Hepatocyte (in vitro differentiated cells): ENCODE data around the gene SORCS2. TPM values are rescaled to one million over a fixed set of nuclear protein-coding genes. Genes with fewer than 3 reads are reported as not detected.

ENCODE experiments used
- DNase-seq: peaks from one replicate; pipeline ENCODE4 v3.0.0-alpha.2; 2016; ENCODE audit warnings: low spot score
- H2AFZ ChIP-seq: fragments of 200-600 bp; sonication (generic); 2 replicates; pipeline ENCODE4 v1.6.0; 2016; ENCODE audit warnings: antibody characterized with exemption, mild to moderate bottlenecking
- H3K27ac ChIP-seq: fragments of 200-600 bp; sonication (generic); 2 replicates; pipeline ENCODE4 v1.5.1; 2016; ENCODE audit warnings: mild to moderate bottlenecking
- H3K27me3 ChIP-seq: fragments of 200-600 bp; sonication (generic); 2 replicates; pipeline ENCODE4 v1.6.1; 2016
- H3K36me3 ChIP-seq: fragments of 200-600 bp; sonication (generic); replicated peaks from 2 replicates; pipeline ENCODE4 v1.5.1; 2016; ENCODE audit warnings: low read depth; ENCODE audit not compliant: insufficient read depth
- H3K4me1 ChIP-seq: fragments of 200-600 bp; sonication (generic); 2 replicates; pipeline ENCODE4 v1.5.1; 2016; ENCODE audit warnings: mild to moderate bottlenecking, moderate library complexity; ENCODE audit not compliant: insufficient read depth
- H3K4me2 ChIP-seq: fragments of 200-600 bp; sonication (generic); 2 replicates; pipeline ENCODE4 v1.6.0; 2016
- H3K4me3 ChIP-seq: fragments of 200-600 bp; sonication (generic); 2 replicates; pipeline ENCODE4 v1.5.1; 2016; ENCODE audit warnings: mild to moderate bottlenecking
- H3K79me2 ChIP-seq: fragments of 200-600 bp; sonication (generic); 2 replicates; pipeline ENCODE4 v1.6.0; 2017; ENCODE audit warnings: mild to moderate bottlenecking
- H3K9me2 ChIP-seq: fragments of 200-600 bp; sonication (generic); replicated peaks from 2 replicates; pipeline ENCODE4 v1.6.0; 2017; ENCODE audit warnings: mild to moderate bottlenecking; ENCODE audit not compliant: insufficient read depth
- H3K9me3 ChIP-seq: fragments of 200-600 bp; sonication (generic); 2 replicates; pipeline ENCODE4 v1.5.1; 2016; ENCODE audit warnings: low read depth, mild to moderate bottlenecking
- H4K20me1 ChIP-seq: fragments of 200-600 bp; sonication (generic); 2 replicates; pipeline ENCODE4 v1.6.0; 2016; ENCODE audit warnings: mild to moderate bottlenecking; ENCODE audit not compliant: insufficient read depth, poor library complexity, severe bottlenecking
- CTCF ChIP-seq: fragments of 200-600 bp; sonication (generic); IDR thresholded peaks from 2 replicates; pipeline ENCODE4 v1.5.1; 2016; ENCODE audit warnings: antibody characterized with exemption, mild to moderate bottlenecking; ENCODE audit not compliant: poor library complexity
- EZH2 ChIP-seq: fragments of 200-600 bp; sonication (generic); IDR thresholded peaks from 2 replicates; pipeline ENCODE4 v1.6.1; 2016; ENCODE audit warnings: antibody characterized with exemption, mild to moderate bottlenecking, borderline replicate concordance
- EZH2phosphoT487 ChIP-seq: fragments of 200-600 bp; sonication (generic); IDR thresholded peaks from one replicate; pipeline ENCODE4 v1.6.1; 2018; ENCODE audit warnings: antibody characterized with exemption, mild to moderate bottlenecking, low read depth, moderate library complexity; ENCODE audit not compliant: unreplicated experiment, severe bottlenecking
- WGBS: methylation state at CpG from one replicate; pipeline ENCODE4 v1.1.6; 2016; ENCODE audit warnings: low lambda C conversion rate; ENCODE audit errors: missing lambda C conversion rate; 5-methylcytosine and 5-hydroxymethylcytosine counted together
- polyA plus RNA-seq: library from polyadenylated mRNA; unstranded; fragments of >200 nt; fragmentation: Nextera tagmentation; extraction: Ambion mirVana; gene quantifications from 2 replicates; pipeline ENCODE4 v1.2.1, GENCODE V29; 2016
- total RNA-seq: library from RNA; depleted of rRNA; stranded (reverse); fragments of >200 nt; gene quantifications from 2 replicates; pipeline ENCODE4 v1.2.3, GENCODE V29; 2014

Gene SORCS2
- total and polyA plus RNA-seq, 2 experiments from 2014 or later: 1.6 to 4.8 TPM

GRCh38 chr4:7542781-7543180 is 350.4 kb downstream of the SORCS2 start:
- TF ChIP-seq EZH2 (no peak), EZH2phosphoT487 (no peak), CTCF (no peak)
- H3K36me3 ChIP-seq: no peaks in the 10 kb centered on the region
- 90% methylated on average over 4 of the region's 4 CpGs for WGBS

GRCh38 chr4:7546152-7546808 is 353.9 kb downstream of the SORCS2 start:
- WGBS: 79% methylated on average over 18 of the region's 18 CpGs
- H2AFZ ChIP-seq: no peak overlapping the region

More at GRCh38 chr4:7542781-7543180, 350.4 kb downstream of the SORCS2 start:
- Histone ChIP-seq H3K4me2 (no peak overlapping the region), H3K4me3 (no peak overlapping the region), H3K27me3 (no peaks in the 10 kb centered on the region), H2AFZ (no peak overlapping the region), H3K9me2 (no peaks in the 10 kb centered on the region), H4K20me1 (no peaks in the 10 kb centered on the region), H3K79me2 (no peaks in the 10 kb centered on the region), H3K27ac (no peak overlapping the region), H3K4me1 (peaks cover 13% of the 10 kb centered on the region), H3K9me3 (no peaks in the 10 kb centered on the region)
- DNase-seq: no peak

GRCh38 chr4:7546809-7547367 is 354.6 kb downstream of the SORCS2 start:
- H3K36me3 ChIP-seq: no peaks in the 10 kb centered on the region
- 68% methylated on average over 4 of the region's 4 CpGs for WGBS
- H4K20me1 ChIP-seq: no peaks in the 10 kb centered on the region
- H3K4me2 ChIP-seq: no peak overlapping the region
- no peaks in the 10 kb centered on the region for H3K79me2 ChIP-seq
- no peaks in the 10 kb centered on the region for H3K9me2 ChIP-seq
- no peak overlapping the region for H2AFZ ChIP-seq
- TF ChIP-seq EZH2phosphoT487: no peak
- TF ChIP-seq CTCF: no peak
- no peak for TF ChIP-seq EZH2
- DNase-seq: no peak
- H3K4me1 ChIP-seq: peaks cover 16% of the 10 kb centered on the region
- H3K27me3 ChIP-seq: no peaks in the 10 kb centered on the region
- H3K9me3 ChIP-seq: no peaks in the 10 kb centered on the region
- no peak overlapping the region for H3K4me3 ChIP-seq
- H3K27ac ChIP-seq: peak overlapping the region; percentile 72

More at GRCh38 chr4:7546152-7546808, 353.9 kb downstream of the SORCS2 start:
- no peak overlapping the region for H3K27ac ChIP-seq
- no peaks in the 10 kb centered on the region for H4K20me1 ChIP-seq
- H3K4me3 ChIP-seq: no peak overlapping the region
- H3K79me2 ChIP-seq: no peaks in the 10 kb centered on the region
- H3K4me2 ChIP-seq: no peak overlapping the region
- no peaks in the 10 kb centered on the region for H3K27me3 ChIP-seq
- no peak for DNase-seq
- no peaks in the 10 kb centered on the region for H3K9me2 ChIP-seq
- no peaks in the 10 kb centered on the region for H3K9me3 ChIP-seq
- no peaks in the 10 kb centered on the region for H3K36me3 ChIP-seq
- TF ChIP-seq EZH2phosphoT487: no peak
- TF ChIP-seq EZH2: no peak
- TF ChIP-seq CTCF: no peak
- H3K4me1 ChIP-seq: peaks cover 16% of the 10 kb centered on the region
